Measurements from ENCODE around the gene AQP2. TPM values are rescaled to one million over a fixed set of nuclear protein-coding genes. Genes with fewer than 3 reads are reported as not detected.

Gene AQP2
- total RNA-seq, 2 donors from 2014 or later, result 0.33 to 0.42 TPM

DNA sequence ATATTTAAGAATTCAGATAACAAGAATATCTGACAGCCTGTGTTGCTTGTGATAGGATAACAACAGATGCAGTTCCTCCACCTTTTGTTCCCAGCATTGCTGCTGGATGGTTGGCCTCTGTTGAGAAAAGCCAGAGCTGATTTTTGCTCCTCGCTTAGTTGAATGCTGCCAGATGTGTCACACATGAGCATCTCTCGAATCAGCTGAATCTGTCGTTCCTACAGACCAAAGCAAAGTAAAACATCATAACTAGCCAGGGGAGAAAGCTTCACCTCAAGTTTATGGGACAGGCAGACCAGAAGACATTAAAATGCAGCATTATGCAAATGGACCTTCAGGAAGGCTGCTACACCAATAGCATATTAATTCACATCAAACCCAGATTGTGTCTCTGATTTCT lies 54.6 kb downstream of the AQP2 start:
- intact Hi-C loops (cut with DNase I), result no loop called here
- no peak for DNase-seq (ENCODE audit: low spot score)

DNA sequence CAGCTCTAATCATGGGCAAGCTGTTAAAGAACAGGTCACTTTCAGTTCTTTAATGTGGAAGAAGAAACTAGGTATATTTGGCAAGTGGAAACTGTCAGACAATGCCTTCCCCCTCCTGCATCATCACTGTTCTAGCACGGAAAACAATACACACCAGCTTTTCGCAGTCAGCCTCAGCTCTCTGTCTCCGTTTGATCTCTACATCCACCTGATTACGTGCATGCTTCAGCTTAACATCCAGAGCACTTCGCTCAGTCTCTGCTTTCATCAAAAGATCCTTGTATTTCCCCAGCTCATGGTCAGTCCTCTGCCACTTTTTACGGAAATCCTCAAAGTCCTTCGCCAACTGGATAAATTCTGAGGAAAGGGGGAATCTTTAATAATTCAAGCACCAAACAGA lies 55.7 kb downstream of the AQP2 start:
- intact Hi-C loops (cut with DNase I), result no loop called here

DNA sequence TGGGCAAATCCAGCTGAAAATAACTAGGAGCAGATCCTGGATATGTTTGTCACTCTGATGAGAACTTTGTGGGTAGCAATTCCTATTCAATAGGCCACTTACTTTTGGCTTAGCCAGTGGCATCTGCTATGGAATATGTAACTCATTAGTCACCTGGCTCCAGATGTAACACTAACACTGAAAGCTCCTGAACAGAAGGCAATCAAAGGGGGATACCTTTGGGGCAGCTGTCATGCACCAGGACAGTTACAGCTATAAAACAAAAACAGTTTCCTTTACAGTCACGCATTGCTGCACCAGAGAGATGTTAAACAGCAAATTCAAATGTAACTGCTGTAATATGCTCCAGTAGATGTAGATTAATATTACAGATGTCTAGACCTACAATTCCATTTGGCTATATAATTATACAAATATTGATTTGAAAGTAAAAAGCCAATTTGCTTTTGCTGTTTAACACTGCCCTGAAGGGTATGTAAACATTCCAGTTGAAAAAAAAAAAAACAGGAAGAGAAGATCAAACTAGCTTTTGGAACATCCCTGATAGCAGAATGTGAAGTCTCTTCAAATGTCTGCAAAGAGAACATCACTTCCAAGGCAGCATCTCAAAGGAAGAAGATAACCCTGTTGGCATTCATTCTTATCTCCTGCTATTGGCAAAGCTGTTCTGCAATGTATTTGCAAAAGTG lies 56.4 kb downstream of the AQP2 start:
- intact Hi-C loops (cut with DNase I), result no loop called here
- no peak for DNase-seq (ENCODE audit: low spot score)

More for the DNA sequence above, 55.7 kb downstream of the AQP2 start:
- no peak for DNase-seq (ENCODE audit: low spot score)

Other genes starting within 250 kb of the AQP2 start
- 10 to 100 TPM; 16.6 to 27.9 TPM for gene FMNL3, start 243.3 kb upstream of the AQP2 start, total RNA-seq
- 100 to 1,000 TPM; 285 to 313 TPM for gene TMBIM6, start 209.2 kb upstream of the AQP2 start, total RNA-seq
- 10 to 100 TPM; 16.2 to 22.4 TPM for gene NCKAP5L, start 122.3 kb upstream of the AQP2 start, total RNA-seq
- 1 to 10 TPM; 2.5 to 4.0 TPM for gene BCDIN3D, start 107.6 kb upstream of the AQP2 start, total RNA-seq
- gene FAIM2, start 46.8 kb upstream of the AQP2 start, total RNA-seq, result 1 to 10 TPM; 1.8 to 2.5 TPM
- gene AQP5, start 11.1 kb downstream of the AQP2 start, total RNA-seq, result not detected
- under 1 TPM in 1 of 2 donors, not detected in 1; 0.05 TPM for gene AQP6, start 22.2 kb downstream of the AQP2 start, total RNA-seq
- 10 to 100 TPM in 1 of 2 donors, 1 to 10 TPM in 1; 9.9 to 10.5 TPM for gene RACGAP1, start 74.8 kb downstream of the AQP2 start, total RNA-seq
- gene ASIC1, start 106.9 kb downstream of the AQP2 start, total RNA-seq, result 1 to 10 TPM; 2.5 to 4.2 TPM
- gene SMARCD1, start 134.6 kb downstream of the AQP2 start, total RNA-seq, result 10 to 100 TPM; 27.9 to 33.0 TPM
- gene GPD1, start 153.3 kb downstream of the AQP2 start, total RNA-seq, result 1 to 10 TPM; 1.5 to 4.5 TPM
- 10 to 100 TPM; 44.7 to 54.3 TPM for gene COX14, start 161.5 kb downstream of the AQP2 start, total RNA-seq
- gene CERS5, start 216.6 kb downstream of the AQP2 start, total RNA-seq, result 10 to 100 TPM; 43.3 to 44.0 TPM